ENCODE data around the gene HLA-DOA.
A peak's percentile ranks its signal among the peaks of the same experiment; 100 is the strongest.

HLA-DOA gene

GRCh38 chr6:32977272-32977952 lies 32.0 kb downstream of the HLA-DOA start:
- DNase-seq: no peak

GRCh38 chr6:32976334-32977069 lies 32.9 kb downstream of the HLA-DOA start:
- DNase-seq: no peak

DNA sequence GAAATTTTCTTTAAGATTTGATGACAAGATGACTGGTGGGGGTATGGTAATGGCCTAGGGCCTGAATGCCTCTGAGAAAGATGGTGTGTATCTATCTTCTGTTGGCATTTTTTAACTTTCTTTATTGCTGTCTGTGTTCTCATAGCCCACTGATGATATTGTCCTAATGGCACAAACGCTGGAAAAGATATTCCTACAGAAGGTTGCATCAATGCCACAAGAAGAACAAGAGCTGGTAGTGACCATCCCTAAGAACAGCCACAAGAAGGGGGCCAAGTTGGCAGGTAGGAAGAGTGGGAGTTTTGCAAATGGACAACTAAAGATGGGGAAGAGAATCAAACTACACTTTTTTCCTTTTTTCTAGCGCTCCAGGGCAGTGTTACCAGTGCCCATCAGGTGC lies 33.5 kb downstream of the HLA-DOA start:
- DNase-seq: no peak

GRCh38 chr6:32974541-32975308 lies 34.7 kb downstream of the HLA-DOA start:
- DNase-seq: peak; percentile 31

- peak; percentile 66 for DNase-seq
Observed at GRCh38 chr6:32974016-32974333, 35.4 kb downstream of the HLA-DOA start.

DNA sequence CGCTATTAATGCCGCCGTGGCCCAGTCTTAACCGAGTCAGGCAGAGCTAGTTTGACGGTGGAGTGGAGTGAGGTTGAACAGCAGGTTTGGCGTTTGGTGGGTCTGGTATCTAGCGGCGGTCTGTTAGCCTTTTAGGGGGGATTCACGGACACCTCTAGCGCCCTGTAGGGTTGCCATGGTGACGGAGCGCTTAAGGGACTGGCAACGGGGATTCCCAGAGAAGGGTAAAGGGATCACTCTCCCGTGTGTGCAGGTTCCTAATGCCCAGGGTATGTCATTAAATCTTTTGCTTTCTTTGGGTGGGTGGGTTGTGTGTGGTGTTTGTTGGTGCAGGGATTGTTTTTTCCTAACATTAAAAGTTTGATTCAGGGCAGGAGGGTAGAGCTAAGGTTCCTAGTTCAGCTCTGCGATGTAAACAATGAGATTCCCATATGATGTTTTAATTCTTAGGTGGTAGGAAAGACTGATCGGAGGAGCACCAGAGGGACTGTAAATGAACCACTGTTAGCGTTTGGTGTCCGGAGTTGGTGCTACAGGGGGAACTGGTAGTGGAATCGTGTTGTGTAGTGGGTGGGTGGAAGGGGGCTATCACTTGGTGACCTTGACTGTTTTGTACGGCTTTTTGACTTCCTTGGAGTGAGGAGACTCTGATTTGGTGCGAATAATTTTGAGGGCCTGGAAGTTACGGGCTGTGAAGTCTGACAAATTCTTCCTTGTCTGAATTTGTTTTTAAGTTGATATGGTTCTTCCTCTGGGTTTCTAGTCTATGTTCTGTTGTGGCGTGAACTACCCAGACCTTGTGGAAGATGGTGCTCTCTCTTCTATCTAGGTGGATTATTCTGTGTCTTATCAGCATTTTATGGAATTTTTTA lies 36.0 kb downstream of the HLA-DOA start:
- DNase-seq: peak; percentile 86

DNA sequence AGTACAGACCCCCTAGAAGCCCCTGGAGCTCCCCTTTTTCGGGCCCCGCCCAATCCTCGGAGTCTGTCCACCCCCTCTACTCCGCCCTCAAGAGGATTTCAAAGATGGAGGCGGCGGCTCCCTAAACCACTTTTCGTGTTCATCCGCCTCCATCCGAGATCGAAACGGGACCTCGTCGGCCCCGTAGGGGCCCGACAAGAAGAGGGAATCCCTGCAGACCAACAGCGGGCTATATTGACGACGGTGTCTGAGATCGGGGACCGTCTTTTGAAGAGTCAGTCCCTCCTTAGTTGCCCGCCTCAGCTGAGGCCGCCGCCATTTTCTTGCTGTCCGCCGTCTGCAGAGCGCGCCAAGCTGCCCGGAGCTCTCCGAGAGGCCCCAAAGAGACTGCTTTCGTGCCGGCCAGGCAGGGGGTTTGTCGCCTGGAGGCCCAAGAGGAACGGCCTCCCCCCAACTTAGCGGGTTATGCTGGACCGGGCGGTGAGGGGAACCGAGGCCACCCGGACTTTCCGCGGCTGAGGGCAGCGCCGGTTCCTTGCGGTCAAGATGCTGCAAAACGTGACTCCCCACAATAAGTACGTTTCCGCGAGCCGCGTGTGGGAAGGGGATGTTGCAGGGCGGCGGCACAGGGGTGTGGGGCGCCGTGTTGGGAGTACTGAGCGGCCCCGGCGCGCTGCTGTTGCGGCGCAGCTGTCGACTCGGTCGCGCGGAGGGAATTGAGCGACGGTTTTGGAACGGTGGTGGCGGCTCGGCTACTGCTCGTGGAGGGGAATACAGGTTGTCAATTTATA lies 36.8 kb downstream of the HLA-DOA start:
- DNase-seq: peak; percentile 75

GRCh38 chr6:32971581-32972352 lies 37.6 kb downstream of the HLA-DOA start:
- DNase-seq: peak; percentile 100

GRCh38 chr6:32971242-32971580 lies 38.2 kb downstream of the HLA-DOA start:
- no peak for DNase-seq

- DNase-seq: peak; percentile 95
Observed at GRCh38 chr6:32970413-32971241, 38.8 kb downstream of the HLA-DOA start.

DNA sequence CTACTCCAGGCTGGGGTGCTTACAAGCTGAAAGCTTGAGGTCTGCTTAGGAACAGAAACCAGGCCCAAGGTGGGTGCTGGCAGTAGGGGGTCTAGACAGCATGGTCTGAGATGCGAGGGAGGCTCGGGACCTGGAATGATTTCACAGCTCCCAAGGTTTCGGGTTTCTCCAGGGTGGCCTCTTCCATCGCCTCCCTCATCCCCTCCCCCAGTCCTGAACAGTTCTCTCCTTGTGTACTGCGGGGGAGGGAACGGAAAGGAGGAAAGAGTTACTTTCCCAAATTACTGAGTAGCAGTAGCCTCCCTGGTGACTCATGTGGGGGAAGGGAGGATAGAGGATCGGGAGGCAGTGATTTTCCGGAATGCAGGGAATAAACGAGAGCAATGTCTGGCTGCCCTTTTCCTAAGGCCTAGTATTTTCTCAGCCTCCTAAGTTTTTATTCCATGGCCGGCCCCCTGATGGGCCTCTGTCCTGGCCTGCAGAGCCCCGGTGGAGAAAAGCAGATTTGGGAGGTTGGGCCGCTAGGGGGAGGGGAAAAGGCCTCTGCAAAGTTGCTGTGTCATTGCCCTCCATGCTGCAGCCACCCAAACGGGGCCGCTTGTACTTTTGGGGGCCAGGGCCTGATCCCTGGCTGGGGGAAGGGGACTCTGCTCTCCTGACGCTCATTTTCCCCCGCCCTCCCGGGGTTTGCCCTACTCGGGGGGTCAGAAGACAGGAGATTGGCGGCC lies 39.5 kb downstream of the HLA-DOA start:
- peak; percentile 95 for DNase-seq

GRCh38 chr6:32968867-32969684 lies 40.3 kb downstream of the HLA-DOA start:
- peak; percentile 97 for DNase-seq

GRCh38 chr6:32968093-32968866 lies 41.1 kb downstream of the HLA-DOA start, which contains the start of gene BRD2:
TSS of gene BRD2 (plus strand) at chr6:32968594. CDS start at chr6:32972899, 4,305 bp downstream.
- DNase-seq: peak; percentile 98

DNA sequence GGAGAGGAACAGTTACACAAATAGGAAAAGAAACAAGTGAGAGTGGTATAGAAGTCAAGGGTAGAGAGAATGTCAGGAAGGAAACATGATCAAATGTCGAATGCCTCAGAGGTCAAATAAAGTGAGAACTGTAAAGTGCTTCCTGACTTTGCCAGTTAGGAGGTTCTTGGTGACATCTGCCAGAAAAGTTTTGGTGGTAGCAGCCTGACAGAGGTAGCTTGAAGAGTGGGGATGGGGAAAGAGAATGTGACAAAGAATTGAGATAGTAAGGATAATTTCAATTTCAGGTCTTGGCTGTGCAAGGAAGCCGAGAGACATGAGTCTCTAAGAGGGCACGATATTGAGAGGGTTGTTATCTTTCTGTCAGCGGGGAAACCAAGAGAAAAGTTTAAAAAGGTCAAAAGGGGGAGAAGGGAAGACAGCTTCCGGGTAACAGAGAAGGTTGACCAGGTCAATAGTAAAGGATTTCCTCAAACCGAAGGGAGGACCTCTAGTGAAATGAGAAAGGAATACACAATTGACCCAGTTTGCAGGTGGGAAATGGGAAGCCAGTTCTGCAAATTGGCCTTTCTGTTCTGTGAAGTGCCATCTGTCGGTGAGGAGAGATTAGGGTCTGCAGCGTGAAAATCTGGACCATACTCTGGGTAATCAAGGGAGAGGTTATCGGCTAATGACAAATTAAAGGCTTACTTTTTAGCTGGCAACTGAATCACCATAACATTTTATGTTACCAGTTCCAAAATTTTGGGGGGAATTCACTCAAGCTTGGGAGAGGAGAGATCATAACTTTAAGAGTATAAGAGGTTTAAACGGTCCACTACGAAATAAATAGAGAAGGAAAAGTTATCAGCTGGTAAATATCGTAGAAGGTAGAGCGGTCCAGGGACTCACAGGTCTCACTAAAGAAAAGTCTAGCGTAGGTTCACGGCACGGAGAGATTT lies 42.0 kb downstream of the HLA-DOA start:
- DNase-seq: peak; percentile 88

- peak; percentile 20 for DNase-seq
Observed at GRCh38 chr6:32964776-32965175, 44.6 kb downstream of the HLA-DOA start.

DNA sequence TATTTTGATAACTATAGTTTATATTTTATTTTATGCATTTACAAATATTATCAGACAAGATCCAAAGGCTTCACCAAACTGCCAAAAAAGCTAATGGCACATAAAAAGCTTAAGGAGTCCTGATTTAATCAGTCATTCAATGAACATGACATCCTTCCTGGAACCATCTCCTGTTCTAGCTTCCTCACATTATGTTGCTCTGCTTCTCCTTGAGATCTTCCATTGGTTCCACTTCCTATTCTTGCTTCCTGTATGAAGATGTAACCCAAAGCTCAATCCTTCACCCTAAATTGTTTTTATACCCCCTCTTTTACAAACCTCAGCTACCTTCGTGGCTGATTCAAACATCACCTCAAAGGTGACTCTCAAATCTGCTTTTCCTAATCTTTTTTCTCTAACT lies 45.5 kb downstream of the HLA-DOA start:
- DNase-seq: no peak
